Hindlimb muscle (tissue), 1 donor: ENCODE data around the gene RUNDC3A. TPM values are rescaled to one million over a fixed set of nuclear protein-coding genes. Genes with fewer than 3 reads are reported as not detected.
"Not testable (repeated sequence)": the region's sequence is repeated elsewhere in the genome, so short reads cannot be mapped to it uniquely, and the experiment has no call there.

Experiments used
- DNase-seq: peaks from one replicate; pipeline ENCODE4 v3.0.0-alpha.2; 2013
- polyA plus RNA-seq: library from polyadenylated mRNA; unstranded; fragments of 120-200 nt; gene quantifications from one replicate; pipeline ENCODE4 v1.2.1, GENCODE V29; 2013; ENCODE audit not compliant: insufficient read length

RUNDC3A gene
- polyA plus RNA-seq, 1 donor, result 1.1 TPM

GRCh38 chr17:44345454-44346026, 37.1 kb downstream of the RUNDC3A start:
- DNase-seq, result no peak

DNA sequence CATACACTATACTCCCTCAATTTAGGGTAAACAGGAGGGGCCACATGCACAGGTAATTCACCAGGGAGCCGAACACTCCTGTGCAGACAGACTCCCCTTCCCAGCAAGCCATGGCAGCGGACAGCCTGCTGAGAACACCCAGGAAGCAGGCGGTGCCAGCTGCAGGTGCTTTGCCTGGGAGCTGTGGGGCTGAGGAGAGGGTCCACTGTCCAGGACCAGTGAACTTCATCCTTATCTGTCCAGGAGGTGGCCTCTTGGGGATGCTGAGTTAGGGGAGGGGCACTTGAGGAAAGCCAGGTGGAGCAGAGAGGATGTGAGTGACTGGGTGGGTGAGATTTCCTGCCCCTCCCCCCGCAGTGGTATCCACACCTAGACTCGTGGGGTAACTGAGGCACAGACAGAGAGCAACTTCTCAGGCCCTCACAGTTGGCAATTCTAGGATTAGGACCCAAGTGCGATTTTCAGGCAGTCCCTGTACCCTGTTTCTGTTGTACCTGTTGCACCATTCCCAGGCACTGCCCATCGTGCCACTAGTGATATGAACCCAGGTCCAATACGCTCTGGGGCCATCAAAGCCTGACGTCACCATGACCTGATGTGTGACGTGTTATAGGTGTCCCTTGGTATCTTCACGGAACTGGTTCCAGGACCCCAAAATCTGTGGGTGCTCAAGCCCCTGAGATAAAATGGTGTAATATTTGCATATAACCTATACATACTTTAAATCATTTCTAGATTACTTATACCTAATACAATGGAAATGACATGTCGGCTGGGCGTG, 37.9 kb downstream of the RUNDC3A start:
- DNase-seq, result no peak

GRCh38 chr17:44347206-44348055, 39.0 kb downstream of the RUNDC3A start:
- DNase-seq, result not testable (repeated sequence)

GRCh38 chr17:44348234-44348987, 40.0 kb downstream of the RUNDC3A start:
- DNase-seq, result no peak

DNA sequence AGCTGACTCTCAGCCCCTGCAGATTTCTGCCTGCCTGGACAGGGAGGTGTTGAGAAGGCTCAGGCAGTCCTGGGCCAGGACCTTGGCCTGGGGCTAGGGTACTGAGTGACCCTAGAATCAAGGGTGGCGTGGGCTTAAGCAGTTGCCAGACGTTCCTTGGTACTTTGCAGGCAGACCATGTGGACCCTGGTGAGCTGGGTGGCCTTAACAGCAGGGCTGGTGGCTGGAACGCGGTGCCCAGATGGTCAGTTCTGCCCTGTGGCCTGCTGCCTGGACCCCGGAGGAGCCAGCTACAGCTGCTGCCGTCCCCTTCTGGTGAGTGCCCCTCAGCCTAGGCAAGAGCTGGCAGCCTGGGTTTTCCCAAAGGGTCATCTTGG, 40.6 kb downstream of the RUNDC3A start:
- DNase-seq, result no peak

- no peak for DNase-seq
These were observed 41.2 kb downstream of the RUNDC3A start for GRCh38 chr17:44349553-44350070.

- no peak for DNase-seq
These were observed 42.4 kb downstream of the RUNDC3A start for GRCh38 chr17:44350733-44351226.

GRCh38 chr17:44351464-44351863, 43.1 kb downstream of the RUNDC3A start:
- DNase-seq, result no peak

GRCh38 chr17:44351961-44352827, 43.8 kb downstream of the RUNDC3A start:
- no peak for DNase-seq

- no peak for DNase-seq
These were observed 44.6 kb downstream of the RUNDC3A start for GRCh38 chr17:44352828-44353671.

- DNase-seq, result peak; percentile 55
These were observed 45.4 kb downstream of the RUNDC3A start for GRCh38 chr17:44353672-44354331.

- DNase-seq, result peak; percentile 74
These were observed 46.5 kb downstream of the RUNDC3A start for GRCh38 chr17:44354582-44355561.

DNA sequence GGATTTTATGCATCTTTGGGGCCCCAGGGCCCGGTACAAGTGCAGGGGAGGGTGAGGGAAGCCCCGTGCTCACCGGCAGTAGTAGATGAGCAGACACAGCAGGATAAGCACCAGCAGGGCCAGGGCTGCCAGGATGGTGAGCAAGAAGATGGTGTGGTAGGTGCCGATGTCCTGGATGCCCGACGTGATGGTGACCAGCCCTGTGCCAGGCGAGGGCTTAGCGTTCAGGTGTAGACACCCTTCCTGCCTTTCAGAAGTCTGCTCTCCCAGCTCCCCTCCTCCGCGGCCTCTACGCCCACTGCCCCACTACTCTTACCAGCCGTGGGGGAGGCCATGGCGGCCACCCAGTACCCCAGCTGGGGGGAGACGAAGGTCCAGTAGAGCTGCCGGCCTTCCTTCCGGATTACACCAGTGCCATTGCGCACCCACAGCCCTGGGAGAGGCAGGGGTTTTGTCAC, 47.3 kb downstream of the RUNDC3A start:
- DNase-seq, result no peak

DNA sequence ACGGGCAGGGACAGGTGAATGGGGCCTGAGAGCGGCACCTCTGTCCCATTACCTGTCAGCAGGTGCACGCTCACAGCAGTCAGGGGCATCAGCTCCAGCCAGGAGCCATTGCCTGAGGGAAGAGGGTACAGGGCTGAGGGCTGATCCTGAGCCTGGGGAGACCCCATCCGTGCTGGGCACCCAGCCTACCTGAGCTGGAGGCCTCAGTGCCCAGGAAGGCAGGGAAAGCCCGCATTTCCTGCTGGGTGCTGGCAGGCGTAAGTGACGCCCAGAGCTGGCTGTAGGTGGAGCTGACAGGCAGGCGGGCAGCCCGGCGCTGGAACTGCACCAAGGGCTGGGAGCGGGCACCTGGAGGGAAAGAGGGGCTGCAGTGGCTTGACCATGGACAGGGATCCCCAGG, 47.8 kb downstream of the RUNDC3A start:
- no peak for DNase-seq

GRCh38 chr17:44358066-44358465, 49.7 kb downstream of the RUNDC3A start:
- DNase-seq, result no peak

GRCh38 chr17:44359006-44359405, 50.6 kb downstream of the RUNDC3A start:
- DNase-seq, result no peak

GRCh38 chr17:44359458-44360143, 51.2 kb downstream of the RUNDC3A start:
- DNase-seq, result no peak

DNA sequence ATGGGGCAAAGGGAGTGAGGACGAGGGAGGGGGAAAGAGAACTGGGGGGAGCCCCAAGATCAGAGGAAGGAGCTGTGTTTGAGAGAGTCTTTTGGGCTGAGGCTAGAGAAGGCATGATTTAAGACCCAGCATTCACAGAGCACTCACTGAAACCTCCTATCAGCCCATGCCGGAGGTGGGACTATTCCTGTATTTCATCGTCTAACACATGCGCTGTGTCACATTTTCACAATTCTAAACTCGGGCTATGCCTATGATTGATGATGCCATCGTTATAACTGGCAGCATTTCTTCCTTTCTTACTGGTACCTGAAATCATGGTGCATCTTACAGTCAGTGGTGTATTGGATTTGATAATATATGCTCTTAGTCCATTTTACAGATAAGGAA, 51.7 kb downstream of the RUNDC3A start:
- DNase-seq, result no peak
